Measurements from ENCODE around the gene DNAH6. TPM values are rescaled to one million over a fixed set of nuclear protein-coding genes. Genes with fewer than 3 reads are reported as not detected.

DNAH6 gene
- total and polyA plus RNA-seq, 2 donors, result 0.58 to 1.4 TPM

- Histone ChIP-seq H3K4me3 (ENCODE audit: low read depth, low read length) (no peak overlapping the region), H3K36me3 (ENCODE audit: insufficient read depth) (no peaks in the 10 kb centered on the region), H3K4me1 (ENCODE audit: insufficient read depth) (no peaks in the 10 kb centered on the region), H3K27ac (ENCODE audit: low read depth) (no peak overlapping the region)
- DNase-seq (ENCODE audit: extremely low spot score), result no peak
- WGBS, result 65% methylated on average over 1 of the region's 1 CpG
Observed at GRCh38 chr2:84800194-84800805, 284.0 kb downstream of the DNAH6 start.

- Histone ChIP-seq H3K27ac (ENCODE audit: low read depth) (no peak overlapping the region), H3K4me1 (ENCODE audit: insufficient read depth) (no peaks in the 10 kb centered on the region), H3K4me3 (ENCODE audit: low read depth, low read length) (no peak overlapping the region), H3K36me3 (ENCODE audit: insufficient read depth) (no peaks in the 10 kb centered on the region)
- WGBS, result 66% methylated on average over 2 of the region's 2 CpGs
- DNase-seq (ENCODE audit: extremely low spot score), result no peak
Observed at GRCh38 chr2:84801811-84802210, 285.5 kb downstream of the DNAH6 start.

GRCh38 chr2:84805250-84805958 is 289.1 kb downstream of the DNAH6 start:
- Histone ChIP-seq H3K27ac (ENCODE audit: low read depth) (no peak overlapping the region), H3K36me3 (ENCODE audit: insufficient read depth) (no peaks in the 10 kb centered on the region), H3K4me3 (ENCODE audit: low read depth, low read length) (no peak overlapping the region), H3K4me1 (ENCODE audit: insufficient read depth) (no peaks in the 10 kb centered on the region)
- DNase-seq (ENCODE audit: extremely low spot score), result no peak
- 68% methylated on average over 1 of the region's 1 CpG for WGBS

- peak; percentile 36 for DNase-seq (ENCODE audit: extremely low spot score)
- WGBS, result 25% methylated on average over 4 of the region's 4 CpGs
- H3K4me3 ChIP-seq (ENCODE audit: low read depth, low read length), result no peak overlapping the region
- H3K27ac ChIP-seq (ENCODE audit: low read depth), result no peak overlapping the region
- no peaks in the 10 kb centered on the region for H3K36me3 ChIP-seq (ENCODE audit: insufficient read depth)
- H3K4me1 ChIP-seq (ENCODE audit: insufficient read depth), result no peaks in the 10 kb centered on the region
Observed at GRCh38 chr2:84807063-84807485, 290.8 kb downstream of the DNAH6 start.

- DNase-seq (ENCODE audit: extremely low spot score), result no peak
- Histone ChIP-seq H3K27ac (ENCODE audit: low read depth) (no peak overlapping the region), H3K36me3 (ENCODE audit: insufficient read depth) (no peaks in the 10 kb centered on the region), H3K4me1 (ENCODE audit: insufficient read depth) (no peaks in the 10 kb centered on the region), H3K4me3 (ENCODE audit: low read depth, low read length) (no peak overlapping the region)
- 68% methylated on average over 4 of the region's 4 CpGs for WGBS
Observed at GRCh38 chr2:84808279-84808678, 292.0 kb downstream of the DNAH6 start.

- no peak overlapping the region for H3K27ac ChIP-seq (ENCODE audit: low read depth)
- H3K4me1 ChIP-seq (ENCODE audit: insufficient read depth), result no peaks in the 10 kb centered on the region
- H3K4me3 ChIP-seq (ENCODE audit: low read depth, low read length), result no peak overlapping the region
- no peak for DNase-seq (ENCODE audit: extremely low spot score)
- WGBS, result 92% methylated on average over 6 of the region's 6 CpGs
- no peaks in the 10 kb centered on the region for H3K36me3 ChIP-seq (ENCODE audit: insufficient read depth)
Observed at GRCh38 chr2:84811839-84812431, 295.6 kb downstream of the DNAH6 start.

- no peak overlapping the region for H3K4me3 ChIP-seq (ENCODE audit: low read depth, low read length)
- H3K27ac ChIP-seq (ENCODE audit: low read depth), result no peak overlapping the region
- H3K36me3 ChIP-seq (ENCODE audit: insufficient read depth), result no peaks in the 10 kb centered on the region
- H3K4me1 ChIP-seq (ENCODE audit: insufficient read depth), result no peaks in the 10 kb centered on the region
- 51% methylated on average over 3 of the region's 3 CpGs for WGBS
- DNase-seq (ENCODE audit: extremely low spot score), result no peak
Observed at GRCh38 chr2:84815146-84815545, 298.8 kb downstream of the DNAH6 start.

GRCh38 chr2:84816426-84817026 is 300.2 kb downstream of the DNAH6 start:
- Histone ChIP-seq H3K4me1 (ENCODE audit: insufficient read depth) (no peaks in the 10 kb centered on the region), H3K36me3 (ENCODE audit: insufficient read depth) (no peaks in the 10 kb centered on the region), H3K27ac (ENCODE audit: low read depth) (no peak overlapping the region), H3K4me3 (ENCODE audit: low read depth, low read length) (no peak overlapping the region)
- WGBS, result 93% methylated on average over 6 of the region's 6 CpGs
- DNase-seq (ENCODE audit: extremely low spot score), result no peak

- Histone ChIP-seq H3K4me1 (ENCODE audit: insufficient read depth) (no peaks in the 10 kb centered on the region), H3K4me3 (ENCODE audit: low read depth, low read length) (no peak overlapping the region), H3K27ac (ENCODE audit: low read depth) (no peak overlapping the region), H3K36me3 (ENCODE audit: insufficient read depth) (no peaks in the 10 kb centered on the region)
- WGBS, result 91% methylated on average over 2 of the region's 2 CpGs
- no peak for DNase-seq (ENCODE audit: extremely low spot score)
Observed at GRCh38 chr2:84817239-84817655, 300.9 kb downstream of the DNAH6 start.

- Histone ChIP-seq H3K4me1 (ENCODE audit: insufficient read depth) (no peaks in the 10 kb centered on the region), H3K36me3 (ENCODE audit: insufficient read depth) (no peaks in the 10 kb centered on the region), H3K4me3 (ENCODE audit: low read depth, low read length) (no peak overlapping the region), H3K27ac (ENCODE audit: low read depth) (no peak overlapping the region)
- DNase-seq (ENCODE audit: extremely low spot score), result no peak
- WGBS, result 94% methylated on average over 7 of the region's 7 CpGs
Observed at GRCh38 chr2:84821806-84822205, 305.5 kb downstream of the DNAH6 start.

- H3K36me3 ChIP-seq (ENCODE audit: insufficient read depth), result no peaks in the 10 kb centered on the region
- no peak for DNase-seq (ENCODE audit: extremely low spot score)
- no peak overlapping the region for H3K4me3 ChIP-seq (ENCODE audit: low read depth, low read length)
- no peaks in the 10 kb centered on the region for H3K4me1 ChIP-seq (ENCODE audit: insufficient read depth)
- 83% methylated on average over 5 of the region's 5 CpGs for WGBS
- H3K27ac ChIP-seq (ENCODE audit: low read depth), result no peak overlapping the region
Observed at GRCh38 chr2:84823229-84823628, 306.9 kb downstream of the DNAH6 start.

GRCh38 chr2:84823788-84824187 is 307.5 kb downstream of the DNAH6 start:
- H3K27ac ChIP-seq (ENCODE audit: low read depth), result no peak overlapping the region
- no peak overlapping the region for H3K4me3 ChIP-seq (ENCODE audit: low read depth, low read length)
- no peaks in the 10 kb centered on the region for H3K36me3 ChIP-seq (ENCODE audit: insufficient read depth)
- WGBS, result 97% methylated on average over 21 of the region's 21 CpGs
- no peak for DNase-seq (ENCODE audit: extremely low spot score)
- H3K4me1 ChIP-seq (ENCODE audit: insufficient read depth), result no peaks in the 10 kb centered on the region

GRCh38 chr2:84827978-84828575 is 311.8 kb downstream of the DNAH6 start:
- WGBS, result 92% methylated on average over 2 of the region's 2 CpGs
- no peaks in the 10 kb centered on the region for H3K36me3 ChIP-seq (ENCODE audit: insufficient read depth)
- no peak overlapping the region for H3K27ac ChIP-seq (ENCODE audit: low read depth)
- H3K4me1 ChIP-seq (ENCODE audit: insufficient read depth), result no peaks in the 10 kb centered on the region
- no peak for DNase-seq (ENCODE audit: extremely low spot score)
- H3K4me3 ChIP-seq (ENCODE audit: low read depth, low read length), result no peak overlapping the region
